ENCODE results near the gene ACBD4. TPM values are rescaled to one million over a fixed set of nuclear protein-coding genes. Genes with fewer than 3 reads are reported as not detected.

Gene ACBD4
- total RNA-seq, 4 donors from 2014 or later: 33.8 to 124 (median 76.3) TPM

GRCh38 chr17:45162025-45162687, 26.7 kb downstream of the ACBD4 start:
- no peak for TF ChIP-seq CTCF (IDR thresholded peaks at IDR 0.05)
- TF ChIP-seq POLR2A (IDR thresholded peaks at IDR 0.05): no peak

GRCh38 chr17:45164734-45165269, 29.3 kb downstream of the ACBD4 start:
- no peaks in the 10 kb centered on the region for H3K36me3 ChIP-seq
- no peaks in the 10 kb centered on the region for H3K27me3 ChIP-seq
- no peaks in the 10 kb centered on the region for H3K9me3 ChIP-seq
- TF ChIP-seq CTCF (IDR thresholded peaks at IDR 0.05) (no peak), POLR2A (IDR thresholded peaks at IDR 0.05) (no peak)
- DNase-seq: peak in 1 of 3 donors; percentile 14
- H3K27ac ChIP-seq: no peak overlapping the region
- H3K4me3 ChIP-seq: no peak overlapping the region
- peaks cover 0 to 12% (median 5%) of the 10 kb centered on the region in 4 donors for H3K4me1 ChIP-seq

More at GRCh38 chr17:45162025-45162687, 26.7 kb downstream of the ACBD4 start:
- Histone ChIP-seq H3K9me3 (no peaks in the 10 kb centered on the region), H3K4me3 (peak overlapping the region; percentile 41 to 97 (median 59)), H3K27me3 (no peaks in the 10 kb centered on the region), H3K27ac (peak overlapping the region; percentile 17 to 97 (median 36)), H3K36me3 (no peaks in the 10 kb centered on the region), H3K4me1 (peaks cover 0 to 33% (median 12%) of the 10 kb centered on the region in 4 donors)
- DNase-seq: no peak

GRCh38 chr17:45168991-45169752, 33.7 kb downstream of the ACBD4 start:
- Histone ChIP-seq H3K36me3 (no peaks in the 10 kb centered on the region), H3K9me3 (no peaks in the 10 kb centered on the region), H3K27ac (no peak overlapping the region), H3K27me3 (no peaks in the 10 kb centered on the region), H3K4me3 (no peak overlapping the region), H3K4me1 (peaks cover 6 to 37% (median 12%) of the 10 kb centered on the region in 4 donors)
- DNase-seq: no peak
- no peak for TF ChIP-seq POLR2A (IDR thresholded peaks at IDR 0.05)
- TF ChIP-seq CTCF (IDR thresholded peaks at IDR 0.05): no peak

- H3K4me1 ChIP-seq: peaks cover 6 to 37% (median 12%) of the 10 kb centered on the region in 4 donors
- no peaks in the 10 kb centered on the region for H3K9me3 ChIP-seq
- no peak for DNase-seq
- no peaks in the 10 kb centered on the region for H3K27me3 ChIP-seq
- no peaks in the 10 kb centered on the region for H3K36me3 ChIP-seq
- no peak for TF ChIP-seq CTCF (IDR thresholded peaks at IDR 0.05)
- no peak for TF ChIP-seq POLR2A (IDR thresholded peaks at IDR 0.05)
- H3K4me3 ChIP-seq: no peak overlapping the region
- H3K27ac ChIP-seq: peak overlapping the region; percentile 42 to 89 (median 72)
Observed at GRCh38 chr17:45170280-45170930, 34.9 kb downstream of the ACBD4 start.

GRCh38 chr17:45170931-45171337, 35.4 kb downstream of the ACBD4 start:
- H3K27me3 ChIP-seq: no peaks in the 10 kb centered on the region
- peaks cover 6 to 40% (median 12%) of the 10 kb centered on the region in 4 donors for H3K4me1 ChIP-seq
- peak overlapping the region; percentile 42 to 89 (median 72) for H3K27ac ChIP-seq
- no peak for TF ChIP-seq CTCF (IDR thresholded peaks at IDR 0.05)
- TF ChIP-seq POLR2A (IDR thresholded peaks at IDR 0.05): no peak
- peak overlapping the region in 2 of 4 donors; percentile 30 for H3K4me3 ChIP-seq
- no peaks in the 10 kb centered on the region for H3K9me3 ChIP-seq
- peak in 2 of 3 donors; percentile 61 to 63 for DNase-seq
- H3K36me3 ChIP-seq: no peaks in the 10 kb centered on the region
